ENCODE measurements around the gene MAML1. TPM values are rescaled to one million over a fixed set of nuclear protein-coding genes. Genes with fewer than 3 reads are reported as not detected.

Gene MAML1
- total and polyA plus RNA-seq, 10 of the 15 experiments (the other 5 are each of a cell fraction or from before 2014, with no cell fraction given): 0.42 to 23.9 (median 7.3) TPM

- SMC1A ChIA-PET (ENCODE audit: uncharacterized antibody, unreplicated experiment): no interaction called here
- no peaks in the 10 kb centered on the region for H4K20me1 ChIP-seq (ENCODE audit: control insufficient read depth, insufficient read depth)
Observed at GRCh38 chr5:179805070-179805528, 72.5 kb downstream of the MAML1 start.

More at GRCh38 chr5:179805070-179805528, 72.5 kb downstream of the MAML1 start:
- intact Hi-C loops (cut with micrococcal nuclease; ENCODE audit: unreplicated experiment) (loop anchor here (2.0 to 5.0 kb wide), 2 partner anchors 54 to 102 kb away; partner anchors contain the start of genes MRNIP and TBC1D9B), in situ Hi-C loops (cut with MboI) (loop anchor here (25.0 kb wide), 1 partner anchor 1007 kb away; the partner anchor contains the start of gene MGAT1)
- POLR2A ChIA-PET: interaction anchor here (0.7 to 1.4 kb wide), 3 partner anchors 13 to 126 kb away, joined by 3 to 9 read pairs (median 3); no protein-coding TSS in a partner anchor
- CTCF ChIA-PET: interaction anchor here (0.9 to 1.5 kb wide), 3 partner anchors 8 to 102 kb away, joined by 3 to 6 read pairs (median 4); partner anchors contain the start of gene SQSTM1
- Histone ChIP-seq H2AFZ (ENCODE audit: control insufficient read depth, low read depth, low read length) (no peak overlapping the region), H3K27ac (ENCODE audit: control insufficient read depth, insufficient read depth) (peak overlapping the region; percentile 78), H3K9ac (ENCODE audit: control insufficient read depth, insufficient read depth, low read length) (peak overlapping the region; percentile 77), H3K9me3 (replicated peaks; ENCODE audit: control insufficient read depth, insufficient read depth, low read length) (no peaks in the 10 kb centered on the region), H3K4me3 (peak overlapping the region; percentile 80), H3K36me3 (ENCODE audit: control insufficient read depth in 2 of 2, insufficient read depth in 2 of 2, low read length in 1 of 2) (no peaks in the 10 kb centered on the region; a peak in 2 of 4 replicates), H3K4me1 (ENCODE audit: control insufficient read depth, insufficient read depth, low read length) (peaks cover 16% of the 10 kb centered on the region), H3K79me2 (ENCODE audit: control insufficient read depth, insufficient read depth, low read length) (peaks cover 31% of the 10 kb centered on the region), H3K4me2 (ENCODE audit: control insufficient read depth, insufficient read depth) (peak overlapping the region; percentile 83), H3K27me3 (replicated peaks in 1 of 2; ENCODE audit: control insufficient read depth in 2 of 2, insufficient read depth in 2 of 2, low read length in 1 of 2) (no peaks in the 10 kb centered on the region)
- 81% methylated on average over 8 of the region's 9 CpGs for WGBS (ENCODE audit: insufficient coverage, insufficient replicate concordance, low lambda C conversion rate, missing lambda C conversion rate)
- FAIRE-seq (no peak), ATAC-seq (peak; percentile 9), DNase-seq (ENCODE audit: low read depth, low spot score) (no peak)
- RAD21 ChIA-PET (ENCODE audit: unreplicated experiment): interaction anchor here (0.5 to 1.7 kb wide), 5 partner anchors 15 to 102 kb away, joined by 3 to 6 read pairs (median 5); partner anchors contain the start of gene SQSTM1
- TSS peak; percentile 67 for BruUV-seq (replicated peaks)
- TF ChIP-seq HDGF (IDR thresholded peaks at IDR 0.05) (0 out of 2 replicates have a peak, but pooled peaks have one; percentile 58), CEBPB (IDR thresholded peaks at IDR 0.05; ENCODE audit: borderline replicate concordance in 1 of 2, low read depth in 2 of 2, low read length in 2 of 2) (no peak), BACH1 (IDR thresholded peaks at IDR 0.05; ENCODE audit: borderline replicate concordance) (peak; percentile 4; the same call in 1 of the 2 replicates), PAX5 (IDR thresholded peaks at IDR 0.05; ENCODE audit: borderline replicate concordance, low read depth, low read length) (no peak)
- TF ChIP-seq, protein P1, sequence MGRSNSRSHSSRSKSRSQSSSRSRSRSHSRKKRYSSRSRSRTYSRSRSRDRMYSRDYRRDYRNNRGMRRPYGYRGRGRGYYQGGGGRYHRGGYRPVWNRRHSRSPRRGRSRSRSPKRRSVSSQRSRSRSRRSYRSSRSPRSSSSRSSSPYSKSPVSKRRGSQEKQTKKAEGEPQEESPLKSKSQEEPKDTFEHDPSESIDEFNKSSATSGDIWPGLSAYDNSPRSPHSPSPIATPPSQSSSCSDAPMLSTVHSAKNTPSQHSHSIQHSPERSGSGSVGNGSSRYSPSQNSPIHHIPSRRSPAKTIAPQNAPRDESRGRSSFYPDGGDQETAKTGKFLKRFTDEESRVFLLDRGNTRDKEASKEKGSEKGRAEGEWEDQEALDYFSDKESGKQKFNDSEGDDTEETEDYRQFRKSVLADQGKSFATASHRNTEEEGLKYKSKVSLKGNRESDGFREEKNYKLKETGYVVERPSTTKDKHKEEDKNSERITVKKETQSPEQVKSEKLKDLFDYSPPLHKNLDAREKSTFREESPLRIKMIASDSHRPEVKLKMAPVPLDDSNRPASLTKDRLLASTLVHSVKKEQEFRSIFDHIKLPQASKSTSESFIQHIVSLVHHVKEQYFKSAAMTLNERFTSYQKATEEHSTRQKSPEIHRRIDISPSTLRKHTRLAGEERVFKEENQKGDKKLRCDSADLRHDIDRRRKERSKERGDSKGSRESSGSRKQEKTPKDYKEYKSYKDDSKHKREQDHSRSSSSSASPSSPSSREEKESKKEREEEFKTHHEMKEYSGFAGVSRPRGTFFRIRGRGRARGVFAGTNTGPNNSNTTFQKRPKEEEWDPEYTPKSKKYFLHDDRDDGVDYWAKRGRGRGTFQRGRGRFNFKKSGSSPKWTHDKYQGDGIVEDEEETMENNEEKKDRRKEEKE (IDR thresholded peaks at IDR 0.05): no peak
